T-helper 2 cell treated with Interferon-gamma antibody and Interleukin-4, amounts not matched to agents 5 μg/mL and 100 μg/mL, for 36 hours (primary cell): ENCODE data around the gene SRSF2.
"Not testable (repeated sequence)": the region's sequence is repeated elsewhere in the genome, so short reads cannot be mapped to it uniquely, and the experiment has no call there.

Experiments used
- DNase-seq: peaks from one replicate; pipeline ENCODE4 v3.0.0; 2021; ENCODE audit warnings: low spot score
- H3K27ac Mint-ChIP-seq: one replicate; pipeline ENCODE4 v1.8.0; 2021; ENCODE audit warnings: mild to moderate bottlenecking, mixed read lengths
- H3K27me3 Mint-ChIP-seq: one replicate; pipeline ENCODE4 v1.8.0; 2021; ENCODE audit warnings: low read depth, mixed read lengths
- H3K36me3 Mint-ChIP-seq: one replicate; pipeline ENCODE4 v1.8.0; 2021; ENCODE audit warnings: low read depth, mixed read lengths
- H3K4me1 Mint-ChIP-seq: one replicate; pipeline ENCODE4 v1.8.0; 2021; ENCODE audit warnings: low read depth, mixed read lengths
- H3K4me3 Mint-ChIP-seq: one replicate; pipeline ENCODE4 v1.8.0; 2022; ENCODE audit warnings: mild to moderate bottlenecking, moderate library complexity, mixed read lengths
- H3K9me3 Mint-ChIP-seq: one replicate; pipeline ENCODE4 v1.8.0; 2021; ENCODE audit warnings: mixed read lengths

The SRSF2 gene

DNA sequence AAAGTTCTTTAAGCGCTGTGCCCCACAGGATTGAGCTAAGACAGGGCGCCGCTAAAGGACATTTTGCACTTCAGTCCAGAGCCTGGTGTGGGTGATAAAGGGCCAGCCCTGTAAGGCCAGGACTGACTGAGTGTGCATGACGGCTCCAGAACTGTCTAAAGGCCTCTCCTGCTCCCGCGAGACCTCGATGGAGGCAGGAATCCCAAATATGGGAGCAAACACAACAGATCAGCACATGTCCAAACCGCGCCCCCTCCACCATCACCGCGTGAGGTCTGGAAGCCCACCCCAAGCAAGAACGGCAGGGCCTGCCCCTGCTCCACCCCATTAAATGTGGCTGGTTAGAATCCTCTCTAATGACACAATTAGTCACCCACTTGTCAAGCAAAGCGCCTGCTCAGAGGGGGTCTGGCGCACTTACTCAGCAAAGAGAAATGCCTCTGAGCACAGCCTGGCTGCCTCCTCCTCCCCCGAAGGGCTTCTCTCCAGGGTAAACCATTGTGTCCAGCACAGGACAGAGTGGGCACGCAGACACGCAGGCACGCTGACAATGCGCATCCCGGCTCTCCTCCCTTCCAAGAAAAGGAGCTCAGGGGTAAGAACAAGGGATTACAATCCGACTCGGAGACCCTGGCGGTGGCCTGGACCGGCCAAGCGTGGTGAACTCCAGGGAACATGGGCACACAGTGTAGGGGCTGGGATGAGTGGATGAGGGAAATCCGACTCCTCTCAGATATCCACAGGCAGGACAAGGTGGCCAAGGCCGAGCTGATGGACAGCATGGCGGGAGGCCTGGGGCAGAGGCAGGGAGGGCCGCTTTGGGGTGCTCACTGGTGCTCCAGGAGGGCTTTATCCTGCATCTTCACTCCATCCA lies 27.8 kb downstream of the SRSF2 start:
- peaks cover 11% of the 10 kb centered on the region for H3K27me3 Mint-ChIP-seq
- H3K36me3 Mint-ChIP-seq = peaks cover 14% of the 10 kb centered on the region
- no peak overlapping the region for H3K27ac Mint-ChIP-seq
- H3K4me1 Mint-ChIP-seq = peaks cover 19% of the 10 kb centered on the region
- H3K4me3 Mint-ChIP-seq = peak overlapping the region; percentile 73
- no peaks in the 10 kb centered on the region for H3K9me3 Mint-ChIP-seq
- DNase-seq = no peak

DNA sequence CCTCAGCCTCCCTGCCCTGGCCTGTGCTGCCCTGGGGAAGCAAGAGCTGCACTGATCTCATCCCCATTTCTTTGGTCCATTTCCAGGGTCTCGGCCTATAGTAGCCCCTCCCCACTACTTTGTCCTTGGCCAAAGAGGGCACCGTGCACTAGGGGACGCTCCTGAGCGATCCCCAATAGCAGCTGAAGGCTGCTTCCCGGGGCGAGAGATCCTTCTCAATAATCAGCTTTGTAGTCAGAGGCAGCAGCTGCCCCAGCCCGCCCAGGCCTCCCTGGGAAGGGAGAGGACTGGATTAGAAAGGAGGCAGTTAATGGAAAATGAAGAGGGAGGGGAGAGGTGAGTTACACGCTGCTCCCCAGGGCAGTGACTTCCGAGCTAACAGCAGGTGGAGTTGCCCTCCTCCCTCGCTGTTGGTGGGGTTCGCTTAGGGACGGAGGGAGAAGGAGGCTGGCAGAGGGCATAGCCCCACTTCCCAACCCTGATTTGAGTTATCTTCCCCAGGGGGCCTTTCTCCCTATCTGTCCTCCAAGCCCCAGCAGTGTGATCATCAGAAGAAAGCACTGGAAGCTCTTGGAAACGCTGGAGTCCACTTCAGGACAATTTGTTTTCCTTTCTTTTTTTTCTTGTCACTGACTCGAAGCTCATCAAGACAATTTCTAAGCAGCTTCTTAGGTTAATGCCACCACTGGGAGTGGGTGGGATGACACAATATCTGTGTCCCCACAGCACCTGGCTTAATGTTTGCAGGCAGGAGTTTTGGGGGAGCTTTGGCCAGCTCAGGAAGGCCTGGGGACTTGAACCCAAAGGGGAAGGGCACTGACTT lies 28.9 kb downstream of the SRSF2 start:
- Mint-ChIP-seq H3K4me1 (peaks cover 9% of the 10 kb centered on the region), H3K4me3 (no peak overlapping the region), H3K27ac (no peak overlapping the region), H3K36me3 (peaks cover 4% of the 10 kb centered on the region), H3K9me3 (no peaks in the 10 kb centered on the region), H3K27me3 (peaks cover 11% of the 10 kb centered on the region)
- DNase-seq = no peak

DNA sequence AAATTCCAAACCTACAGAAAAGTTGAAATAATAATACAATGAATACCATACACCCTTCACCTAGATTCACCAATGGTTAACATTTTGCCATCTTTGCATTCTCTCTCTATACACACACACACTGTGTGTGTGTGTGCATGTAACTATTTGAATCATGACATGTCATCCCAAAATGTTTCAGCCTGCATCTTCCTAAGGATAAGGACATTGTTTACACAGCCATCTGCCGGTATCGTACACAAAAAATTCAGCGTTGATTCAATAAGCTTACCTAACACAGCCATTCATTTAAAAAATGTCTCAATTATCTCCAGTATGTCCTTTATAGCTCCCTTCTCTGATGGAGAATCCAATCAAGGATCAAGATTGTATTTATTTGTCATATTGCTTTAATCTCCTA lies 30.3 kb downstream of the SRSF2 start:
- H3K4me1 Mint-ChIP-seq = peaks cover 7% of the 10 kb centered on the region
- H3K36me3 Mint-ChIP-seq = no peaks in the 10 kb centered on the region
- no peak overlapping the region for H3K27ac Mint-ChIP-seq
- no peak for DNase-seq
- no peak overlapping the region for H3K4me3 Mint-ChIP-seq
- peaks cover 11% of the 10 kb centered on the region for H3K27me3 Mint-ChIP-seq
- no peaks in the 10 kb centered on the region for H3K9me3 Mint-ChIP-seq

DNA sequence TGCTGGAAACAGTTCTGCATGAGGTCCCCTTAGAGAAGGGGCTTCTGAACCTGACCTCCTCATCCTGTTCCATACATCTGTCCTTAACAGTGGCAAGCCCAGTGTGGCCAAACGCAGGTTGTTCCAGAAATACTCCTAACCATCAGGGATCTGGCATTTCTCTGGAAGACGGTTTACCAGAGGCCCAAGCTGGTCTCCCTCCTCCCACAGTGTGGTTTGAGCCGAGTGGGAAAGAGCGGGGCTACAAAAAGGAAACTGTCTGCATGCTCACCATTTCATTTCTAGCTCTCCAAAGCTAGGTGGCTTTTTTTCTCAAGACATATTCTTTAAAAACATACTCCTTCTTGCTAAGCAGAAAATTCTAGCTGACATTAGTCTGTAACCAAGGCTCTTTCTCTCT lies 32.3 kb downstream of the SRSF2 start:
- DNase-seq = no peak
- Mint-ChIP-seq H3K36me3 (no peaks in the 10 kb centered on the region), H3K27ac (no peak overlapping the region), H3K4me1 (peaks cover 2% of the 10 kb centered on the region), H3K9me3 (no peaks in the 10 kb centered on the region), H3K4me3 (no peak overlapping the region), H3K27me3 (peaks cover 11% of the 10 kb centered on the region)

DNA sequence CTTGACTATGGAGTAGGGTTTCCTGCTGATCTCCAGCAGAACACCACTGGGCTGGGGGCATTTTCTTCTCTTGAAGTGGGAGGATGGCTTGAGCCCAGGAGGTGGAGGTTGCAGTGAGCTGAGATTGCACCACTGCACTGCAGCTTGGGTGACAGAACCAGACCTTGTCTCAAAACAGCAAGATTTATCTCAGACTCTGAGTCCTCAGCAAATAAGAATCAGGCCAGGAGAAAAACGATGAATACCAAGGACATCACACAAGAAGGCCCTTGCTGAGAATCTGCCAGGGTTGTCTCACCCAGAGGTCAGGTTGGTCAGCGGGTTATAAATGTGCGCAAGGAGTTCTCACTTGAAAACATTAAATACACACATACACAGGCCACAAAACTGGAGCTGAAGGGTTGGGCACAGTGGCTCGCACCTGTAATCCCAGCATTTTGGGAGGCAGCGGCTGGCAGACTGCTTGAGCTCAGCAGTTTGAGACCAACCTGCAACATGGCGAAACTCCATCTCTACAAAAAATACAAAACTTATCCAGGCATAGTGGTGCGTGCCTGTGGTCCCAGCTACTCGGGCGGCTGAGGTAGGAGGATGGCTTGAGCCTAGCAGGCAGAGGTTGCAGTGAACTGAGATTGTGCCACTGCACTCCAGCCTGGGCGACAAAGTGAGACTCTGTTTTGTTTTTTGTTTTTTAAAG lies 34.0 kb downstream of the SRSF2 start:
- no peak overlapping the region for H3K27ac Mint-ChIP-seq
- no peaks in the 10 kb centered on the region for H3K9me3 Mint-ChIP-seq
- no peaks in the 10 kb centered on the region for H3K4me1 Mint-ChIP-seq
- H3K4me3 Mint-ChIP-seq = no peak overlapping the region
- H3K36me3 Mint-ChIP-seq = no peaks in the 10 kb centered on the region
- no peak for DNase-seq
- no peaks in the 10 kb centered on the region for H3K27me3 Mint-ChIP-seq

DNA sequence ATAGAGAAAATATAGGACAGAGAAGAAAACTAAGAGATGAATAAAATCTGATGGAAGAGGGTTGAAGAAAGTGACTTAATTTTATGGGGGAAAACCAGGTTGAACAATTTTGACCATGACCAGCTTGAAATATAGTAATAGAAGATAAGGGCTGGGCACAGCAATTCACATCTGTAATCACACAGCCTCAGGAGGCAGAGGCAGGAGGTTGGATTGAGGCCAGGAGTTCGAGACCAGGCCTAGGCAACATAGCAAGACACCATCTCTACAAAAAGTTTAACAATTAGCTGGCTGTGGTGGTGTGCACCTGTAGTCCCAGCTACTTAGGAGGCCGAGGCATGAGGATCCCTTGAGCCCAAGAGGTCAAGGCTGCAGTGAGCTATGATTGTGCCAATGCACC lies 35.1 kb downstream of the SRSF2 start:
- H3K27me3 Mint-ChIP-seq = peaks cover 2% of the 10 kb centered on the region
- H3K36me3 Mint-ChIP-seq = no peaks in the 10 kb centered on the region
- no peak for DNase-seq
- no peaks in the 10 kb centered on the region for H3K9me3 Mint-ChIP-seq
- H3K4me1 Mint-ChIP-seq = no peaks in the 10 kb centered on the region
- no peak overlapping the region for H3K4me3 Mint-ChIP-seq
- no peak overlapping the region for H3K27ac Mint-ChIP-seq

DNA sequence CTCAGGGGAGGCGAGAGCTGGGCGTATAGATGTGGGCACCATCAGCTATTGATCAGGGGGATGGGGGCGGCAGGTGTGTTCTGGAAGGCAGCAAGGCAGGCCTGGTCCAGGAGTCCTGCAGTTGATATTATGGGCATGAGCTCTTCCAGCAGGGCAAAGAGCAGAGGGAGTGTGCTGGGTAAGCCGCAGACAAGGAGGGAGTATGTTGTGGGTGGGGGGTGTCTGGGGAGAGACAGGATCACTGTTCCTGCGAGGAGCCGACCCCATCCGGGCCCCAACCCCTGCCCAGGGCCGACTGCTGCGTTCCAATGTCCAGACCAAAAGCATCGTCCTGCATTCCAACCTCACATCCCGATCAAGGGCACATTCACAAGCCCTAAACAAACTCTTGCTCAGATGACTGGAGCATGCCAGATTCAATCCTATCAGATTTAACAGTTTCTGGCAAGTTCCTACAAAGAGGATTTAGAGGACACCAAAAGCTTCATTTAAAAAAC lies 35.6 kb downstream of the SRSF2 start:
- DNase-seq = no peak
- H3K36me3 Mint-ChIP-seq = no peaks in the 10 kb centered on the region
- no peaks in the 10 kb centered on the region for H3K9me3 Mint-ChIP-seq
- H3K4me3 Mint-ChIP-seq = no peak overlapping the region
- peaks cover 2% of the 10 kb centered on the region for H3K27me3 Mint-ChIP-seq
- H3K4me1 Mint-ChIP-seq = no peaks in the 10 kb centered on the region
- no peak overlapping the region for H3K27ac Mint-ChIP-seq

DNA sequence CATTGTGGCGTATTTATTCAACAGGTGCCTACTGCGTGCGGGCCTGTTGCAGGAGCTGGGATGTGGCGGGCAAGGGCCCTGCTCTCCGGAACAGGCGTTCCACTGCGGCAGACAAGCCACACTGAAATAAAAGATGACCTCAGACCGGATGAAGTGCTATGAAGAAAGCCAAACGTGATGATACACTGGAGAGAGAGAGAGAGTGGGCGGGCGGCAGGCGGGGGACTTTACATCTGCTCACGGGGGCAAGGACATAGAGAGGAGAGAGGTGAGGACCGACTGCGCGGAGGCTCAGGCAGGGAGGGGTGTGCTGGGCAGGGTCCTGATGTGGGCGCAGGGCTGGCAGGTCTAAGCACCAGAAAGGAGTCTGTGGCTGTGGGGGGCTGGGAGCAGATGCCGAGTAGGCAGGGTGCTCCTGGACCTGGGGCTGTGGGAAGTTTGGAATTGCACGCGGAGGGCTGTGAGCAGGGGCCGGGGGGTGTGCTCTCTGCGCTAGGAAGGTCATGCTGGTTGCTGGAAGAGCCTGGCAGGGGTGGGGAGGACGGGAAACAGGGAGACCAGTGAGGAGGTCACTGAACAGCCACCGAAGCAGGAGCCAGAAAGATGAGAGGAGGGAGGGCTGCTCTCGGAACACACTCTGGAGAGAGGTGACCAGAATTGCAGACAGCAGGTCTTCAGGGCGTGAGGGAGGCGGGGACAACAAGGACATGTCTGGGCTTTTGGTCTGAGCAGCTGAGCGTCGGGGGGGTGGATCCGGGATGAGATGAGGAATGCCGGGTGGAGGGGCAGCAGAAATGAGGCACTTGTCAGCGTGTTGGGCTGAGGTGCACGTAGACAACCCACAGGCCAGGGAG lies 36.3 kb downstream of the SRSF2 start:
- H3K4me3 Mint-ChIP-seq = no peak overlapping the region
- DNase-seq = no peak
- H3K4me1 Mint-ChIP-seq = no peaks in the 10 kb centered on the region
- no peak overlapping the region for H3K27ac Mint-ChIP-seq
- no peaks in the 10 kb centered on the region for H3K9me3 Mint-ChIP-seq
- H3K36me3 Mint-ChIP-seq = no peaks in the 10 kb centered on the region
- peaks cover 2% of the 10 kb centered on the region for H3K27me3 Mint-ChIP-seq

DNA sequence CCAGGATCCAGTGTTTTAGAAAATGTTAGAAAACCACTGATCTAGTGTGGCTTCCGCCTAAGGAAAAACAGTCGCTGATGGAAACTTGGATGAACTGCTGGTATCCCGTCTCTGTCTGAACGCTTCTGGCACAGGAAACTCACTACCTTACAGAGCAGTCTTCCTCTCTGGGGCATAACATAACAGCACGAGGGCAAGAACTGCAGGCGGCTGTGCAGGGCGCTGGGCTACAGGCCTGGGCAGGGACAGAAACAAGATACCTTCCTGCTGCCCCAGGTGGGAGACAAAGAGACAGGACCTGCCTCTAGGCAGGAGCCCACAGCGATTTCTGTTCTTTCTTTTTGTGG lies 36.9 kb downstream of the SRSF2 start:
- Mint-ChIP-seq H3K27me3 (peaks cover 2% of the 10 kb centered on the region), H3K4me3 (no peak overlapping the region), H3K9me3 (no peaks in the 10 kb centered on the region), H3K36me3 (no peaks in the 10 kb centered on the region), H3K4me1 (peaks cover 4% of the 10 kb centered on the region), H3K27ac (no peak overlapping the region)
- DNase-seq = no peak

DNA sequence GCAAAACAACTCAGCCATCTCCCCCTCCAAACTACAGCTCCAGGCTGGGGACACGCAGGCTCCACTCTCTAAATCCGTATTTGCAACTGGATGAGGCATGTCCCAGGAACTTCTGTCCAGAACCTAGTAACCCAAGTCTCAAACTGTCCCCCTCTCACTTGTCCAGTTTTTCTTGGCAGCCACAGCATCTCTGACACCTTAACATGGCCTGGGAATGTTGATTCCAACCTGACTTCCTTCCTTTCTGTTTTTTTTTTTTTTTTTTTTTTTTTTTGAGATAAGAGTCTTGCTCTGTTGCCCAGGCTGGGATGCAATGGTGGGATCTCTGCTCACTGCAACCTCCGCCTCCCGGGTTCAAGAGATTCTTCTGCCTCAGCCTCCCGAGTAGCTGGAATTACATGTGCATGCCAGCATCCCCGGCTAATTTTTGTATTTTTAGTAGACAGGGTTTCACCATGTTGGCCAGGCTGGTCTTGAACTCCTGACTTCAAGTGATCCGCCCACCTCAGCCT lies 38.6 kb downstream of the SRSF2 start:
- DNase-seq, H3K27me3 Mint-ChIP-seq, H3K4me3 Mint-ChIP-seq, H3K4me1 Mint-ChIP-seq, H3K27ac Mint-ChIP-seq, H3K36me3 Mint-ChIP-seq, H3K9me3 Mint-ChIP-seq: not testable (repeated sequence)

DNA sequence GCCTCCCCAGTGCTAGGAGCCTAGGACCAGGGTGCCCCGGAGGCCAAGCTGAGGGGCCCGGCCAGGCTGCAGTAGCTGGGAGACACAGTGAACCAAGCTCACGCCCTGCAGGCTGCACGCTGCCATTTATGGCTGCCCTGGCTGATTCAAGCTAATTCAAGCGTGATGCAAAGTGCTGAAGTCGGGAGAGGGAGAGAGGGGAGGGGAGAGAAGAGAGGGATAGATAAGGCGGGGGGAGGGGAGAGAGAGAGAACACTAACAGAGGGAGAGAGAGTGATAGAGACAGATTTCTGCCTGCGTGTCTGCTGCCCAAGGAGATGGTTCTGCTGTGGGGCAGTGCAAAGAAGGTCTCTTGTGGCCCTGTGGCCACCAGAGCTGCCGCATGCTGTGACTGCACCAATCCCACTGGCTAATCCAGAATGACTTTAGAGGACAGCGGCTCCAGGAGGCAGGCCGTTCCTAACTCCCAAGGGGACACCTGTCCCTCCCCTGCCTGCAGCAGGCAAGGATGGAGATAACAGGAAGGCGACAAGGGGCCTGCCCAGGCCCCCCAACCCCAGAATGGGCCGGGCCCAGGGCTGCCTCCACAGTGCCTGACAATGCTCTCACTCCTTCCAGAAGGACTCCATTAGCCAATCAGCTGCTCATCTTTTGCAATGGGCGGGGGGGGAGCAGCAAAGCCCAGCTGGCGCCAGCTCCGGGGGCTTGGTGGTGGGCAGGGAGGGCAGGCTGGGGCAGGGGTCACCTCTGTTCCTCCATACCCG lies 39.2 kb downstream of the SRSF2 start:
- Mint-ChIP-seq H3K27ac (no peak overlapping the region), H3K9me3 (no peaks in the 10 kb centered on the region), H3K36me3 (no peaks in the 10 kb centered on the region), H3K27me3 (peaks cover 2% of the 10 kb centered on the region), H3K4me1 (peaks cover 4% of the 10 kb centered on the region), H3K4me3 (no peak overlapping the region)
- no peak for DNase-seq

DNA sequence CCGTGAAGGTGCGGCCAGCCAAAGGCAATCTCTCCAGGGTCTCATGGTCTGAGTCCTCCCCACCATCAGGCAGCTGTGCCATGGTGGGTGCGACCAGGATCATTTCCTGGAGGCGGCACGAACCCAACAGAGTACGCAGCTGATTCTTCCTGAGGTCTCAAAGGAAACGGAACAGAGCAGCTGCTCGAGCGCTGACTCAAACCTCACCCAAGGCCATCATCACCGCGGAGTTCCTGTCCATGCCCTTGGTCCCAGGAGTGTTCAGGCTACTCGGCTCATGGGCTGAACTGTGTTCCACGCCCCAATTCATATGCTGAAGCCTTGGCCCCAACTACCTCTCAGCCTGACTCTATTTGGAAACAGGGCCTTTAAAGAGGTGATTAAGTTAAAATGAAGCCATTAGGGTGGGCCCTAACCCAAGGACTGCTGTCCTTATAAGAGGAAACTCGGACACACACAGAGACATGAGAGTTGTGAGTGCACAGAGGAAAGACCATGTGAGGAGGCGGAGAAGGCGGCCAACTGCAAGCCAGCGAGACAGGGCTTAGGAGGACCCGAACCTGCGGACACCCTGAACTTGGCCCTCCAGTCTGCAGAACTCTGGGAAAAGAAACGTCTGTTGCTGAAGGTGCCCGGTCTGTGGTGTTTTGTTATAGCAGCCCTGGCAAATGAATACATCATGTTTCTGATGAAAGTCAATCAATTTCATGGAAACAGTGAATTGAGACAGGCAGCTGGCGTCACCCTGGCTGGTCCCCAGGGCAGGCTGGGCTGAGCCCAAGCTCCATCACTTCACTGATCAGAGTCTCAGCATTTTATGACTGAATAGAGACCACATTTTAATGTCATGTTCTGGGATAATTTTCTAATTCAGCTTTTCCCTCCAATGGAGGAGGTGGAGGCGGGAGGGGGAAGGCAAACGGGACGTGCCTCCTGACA lies 40.1 kb downstream of the SRSF2 start:
- peaks cover 2% of the 10 kb centered on the region for H3K27me3 Mint-ChIP-seq
- H3K27ac Mint-ChIP-seq = no peak overlapping the region
- no peak for DNase-seq
- peaks cover 4% of the 10 kb centered on the region for H3K4me1 Mint-ChIP-seq
- no peaks in the 10 kb centered on the region for H3K9me3 Mint-ChIP-seq
- H3K36me3 Mint-ChIP-seq = no peaks in the 10 kb centered on the region
- H3K4me3 Mint-ChIP-seq = no peak overlapping the region
